ENCODE measurements around the gene RSPO1.
"Not testable (repeated sequence)": the region's sequence is repeated elsewhere in the genome, so short reads cannot be mapped to it uniquely, and the experiment has no call there.

The RSPO1 gene

DNA sequence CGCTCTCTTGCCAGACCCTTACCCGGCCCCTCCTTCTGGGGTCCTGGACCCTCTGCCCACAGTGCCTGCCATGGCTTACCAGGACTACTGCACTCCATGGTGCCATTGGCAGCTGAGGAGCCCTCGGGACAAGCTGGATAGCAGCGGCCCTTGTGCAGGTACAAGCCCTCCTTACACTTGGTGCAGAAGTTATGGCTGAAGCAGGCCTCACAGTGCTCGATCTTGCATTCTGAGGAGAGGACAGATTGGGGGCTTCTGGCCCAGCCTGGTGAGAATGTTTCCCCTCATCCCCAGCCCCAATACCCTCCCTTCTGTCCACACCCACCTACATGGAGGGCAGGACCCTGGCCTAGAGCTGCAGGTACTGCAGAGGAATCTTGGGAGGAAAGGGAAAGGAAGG, 20.6 kb downstream of the RSPO1 start:
- no peak for DNase-seq

DNA sequence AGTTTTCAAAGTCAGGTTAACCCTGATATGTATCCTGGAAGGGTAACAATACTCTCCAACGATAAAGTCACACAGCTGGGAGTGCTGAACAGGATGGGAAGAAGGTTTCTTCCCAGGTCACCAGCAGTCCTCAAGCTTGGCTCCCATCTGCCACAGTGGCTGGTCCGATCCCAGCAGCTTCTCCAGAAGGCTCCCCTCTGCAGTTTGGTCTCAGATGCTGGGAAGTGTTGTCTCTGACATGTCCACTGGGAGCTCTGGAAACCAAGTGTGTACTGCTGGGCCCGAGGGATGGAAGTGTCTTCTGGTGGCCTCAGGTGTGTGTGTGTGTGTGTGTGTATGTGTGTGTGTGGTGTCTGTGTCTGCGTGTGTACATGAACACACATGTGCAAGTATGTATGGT, 22.5 kb downstream of the RSPO1 start:
- DNase-seq = no peak

DNA sequence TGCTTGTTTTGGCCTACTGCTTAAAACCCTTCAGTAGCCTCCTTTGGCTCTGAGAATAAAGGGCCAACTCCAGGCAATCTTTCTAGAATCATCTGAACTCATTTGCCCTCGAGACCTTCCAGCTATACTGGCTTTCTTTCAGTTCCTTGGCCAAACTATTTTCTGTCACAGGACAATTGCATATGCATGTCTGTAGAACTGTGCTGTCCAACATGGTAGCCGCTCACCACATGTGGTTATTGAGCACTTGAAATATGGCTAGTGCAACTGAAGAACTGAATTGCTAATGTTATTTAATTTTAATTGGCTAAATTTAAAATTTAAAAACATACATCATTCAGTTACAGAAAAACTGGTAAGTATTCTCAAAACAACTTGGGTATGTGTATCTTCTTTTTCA, 24.7 kb downstream of the RSPO1 start:
- DNase-seq = no peak

DNA sequence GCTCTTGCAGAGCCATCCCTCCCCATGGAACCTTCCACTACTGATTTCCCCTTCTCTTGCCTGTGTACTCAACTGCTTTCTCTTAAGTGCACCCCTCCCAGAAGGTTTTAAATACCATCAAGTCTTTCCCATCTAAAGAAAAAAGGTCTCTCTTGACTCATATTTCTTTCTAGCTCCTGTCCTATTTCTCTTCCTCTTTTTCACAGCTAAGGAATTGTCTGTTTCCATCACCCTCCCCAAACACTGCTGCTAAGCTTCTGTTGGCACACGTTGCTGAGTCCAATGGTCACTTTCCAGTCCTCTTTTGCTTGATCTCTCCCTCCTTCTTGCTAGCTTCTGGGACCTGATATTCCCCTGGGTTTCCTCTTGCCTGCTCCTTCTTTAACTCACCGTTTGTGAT, 25.7 kb downstream of the RSPO1 start:
- DNase-seq = no peak

DNA sequence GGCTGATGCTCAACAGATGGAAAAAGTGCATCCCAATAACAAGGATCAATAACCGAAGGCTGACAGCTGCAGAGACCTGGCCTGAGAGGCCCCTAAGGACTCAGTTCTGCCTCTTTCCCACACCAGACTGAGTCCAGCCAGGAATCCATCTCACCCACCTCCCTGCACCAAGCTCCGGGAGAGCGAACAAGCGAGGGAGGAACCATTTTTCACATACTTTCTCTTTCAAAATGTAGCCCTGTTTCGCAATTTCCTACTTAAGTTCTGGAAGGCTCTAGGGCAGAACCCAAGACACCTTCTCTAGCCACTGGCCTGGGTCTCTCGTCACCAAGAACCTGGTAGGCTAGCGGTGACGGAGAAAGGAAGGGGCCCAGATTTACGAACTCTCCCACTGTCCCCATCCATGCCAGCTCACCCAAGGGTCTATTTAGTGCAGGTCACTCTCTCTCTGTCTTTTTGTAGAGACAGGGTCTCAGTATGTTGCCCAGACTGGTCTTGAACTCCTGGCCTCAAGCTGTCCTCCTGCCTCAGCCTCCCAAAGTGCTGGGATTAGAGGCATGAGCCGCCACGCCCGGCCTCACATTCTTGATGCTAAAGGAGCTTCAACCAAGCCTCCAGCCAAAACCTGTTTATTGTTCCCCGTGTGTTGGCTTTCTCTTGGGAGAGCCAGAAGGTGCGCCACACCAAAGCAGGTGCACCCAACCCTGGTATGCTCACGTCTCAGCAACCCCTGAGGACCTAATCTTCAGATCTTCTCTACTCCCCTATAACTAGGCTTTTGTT, 28.0 kb downstream of the RSPO1 start:
- no peak for DNase-seq

DNA sequence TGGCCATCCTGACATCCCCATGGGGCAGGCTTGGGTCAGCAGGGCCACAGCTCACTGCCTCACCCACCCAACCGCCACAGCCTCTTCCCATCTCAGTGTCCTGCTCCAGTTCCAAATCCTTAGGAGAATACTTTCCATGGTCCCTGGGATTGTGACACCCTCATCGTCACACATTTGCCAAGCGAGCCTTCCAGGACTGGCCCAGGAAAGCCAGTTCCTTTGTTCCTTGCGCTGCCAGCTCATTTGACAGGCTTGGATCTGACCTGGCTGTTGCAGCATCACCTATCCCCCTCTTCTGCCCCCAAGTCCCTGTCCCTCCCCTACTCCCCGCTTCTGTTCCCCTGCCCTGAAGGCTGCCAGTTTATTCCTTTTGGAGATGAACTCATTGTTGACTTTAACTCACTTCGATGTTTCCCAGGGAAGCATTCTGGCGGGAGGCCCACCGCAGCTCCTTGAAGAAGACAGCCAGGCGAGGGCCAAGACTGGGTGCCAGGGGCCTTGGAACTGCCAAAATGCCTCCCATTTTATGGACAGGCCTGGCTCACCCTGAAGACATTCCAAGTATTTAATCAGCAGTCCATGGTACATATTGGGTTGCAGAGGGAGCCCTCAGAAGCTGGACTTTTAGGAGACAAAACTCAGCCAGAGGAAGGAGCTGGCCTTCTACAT, 28.8 kb downstream of the RSPO1 start:
- no peak for DNase-seq

DNA sequence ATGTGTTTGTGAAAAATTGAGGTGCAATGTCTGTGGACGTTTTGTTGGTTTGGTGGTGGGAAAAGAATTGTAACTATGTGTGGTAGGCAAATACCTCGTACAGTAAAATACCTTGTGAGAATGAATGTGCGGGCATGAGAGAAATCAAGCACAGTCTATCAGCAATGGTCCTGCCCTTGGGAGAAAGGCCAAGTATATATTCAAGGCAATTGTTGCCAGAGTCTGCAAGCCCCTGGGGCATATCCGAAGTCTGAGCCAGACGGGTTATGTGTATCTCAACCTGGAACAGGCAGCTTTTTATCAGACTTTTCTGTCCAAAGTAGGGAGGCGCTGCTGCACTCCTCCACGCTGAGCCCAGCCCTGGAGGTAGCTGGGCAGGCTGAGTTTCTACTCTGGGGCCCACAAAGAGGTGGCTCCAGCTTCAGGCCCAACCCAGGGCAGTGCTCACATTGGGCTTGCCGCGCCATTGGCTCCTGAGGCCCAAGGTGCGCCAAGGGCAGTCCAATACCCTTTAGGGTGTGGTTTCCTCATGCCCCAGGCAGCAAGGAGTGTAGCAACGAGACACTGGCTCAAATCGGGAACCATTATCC, 29.5 kb downstream of the RSPO1 start:
- DNase-seq = no peak

DNA sequence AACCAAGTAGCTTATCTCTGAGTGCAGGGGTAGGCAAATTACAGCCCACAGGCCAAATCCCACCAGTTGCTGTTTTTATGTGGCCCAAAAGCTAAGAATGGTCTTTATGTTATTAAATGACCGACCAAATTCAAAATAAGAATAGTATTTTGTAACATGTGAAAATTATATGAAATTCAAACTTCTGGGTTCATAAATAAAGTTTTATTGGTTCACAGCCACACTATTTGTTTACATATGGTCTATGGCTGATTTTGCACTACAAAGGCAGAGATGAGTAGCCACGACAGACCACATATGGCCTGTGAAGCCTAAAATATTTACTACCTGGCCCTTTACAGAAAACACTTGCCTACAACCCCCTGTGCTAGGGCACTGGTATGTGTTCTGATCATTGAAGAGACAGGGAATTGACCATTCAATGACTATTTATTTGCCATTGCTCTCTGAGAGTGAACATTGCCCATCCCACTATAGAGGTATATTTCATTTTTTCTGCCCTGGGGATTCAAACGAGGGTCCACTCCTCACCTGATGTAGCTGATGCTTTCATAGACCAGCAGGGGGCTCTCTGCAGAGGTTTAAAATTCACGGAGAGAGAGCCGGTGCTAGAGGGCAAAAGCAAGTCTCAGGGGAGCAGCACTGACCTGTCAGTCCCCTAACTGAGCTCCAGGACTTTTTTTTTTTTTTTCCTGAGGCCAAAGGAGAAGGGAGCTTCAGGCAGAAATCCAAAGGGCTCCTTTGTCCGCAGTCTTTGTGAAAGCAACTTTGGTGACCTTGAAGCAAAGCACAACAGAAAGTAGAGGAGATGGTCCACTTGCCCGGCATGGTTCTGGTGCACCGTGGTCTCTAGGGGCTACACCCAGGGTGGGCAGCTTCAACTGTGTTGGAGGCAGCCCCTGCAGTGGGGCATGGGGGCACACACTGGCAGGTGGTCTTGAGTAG, 31.7 kb downstream of the RSPO1 start:
- peak; percentile 75 for DNase-seq

DNA sequence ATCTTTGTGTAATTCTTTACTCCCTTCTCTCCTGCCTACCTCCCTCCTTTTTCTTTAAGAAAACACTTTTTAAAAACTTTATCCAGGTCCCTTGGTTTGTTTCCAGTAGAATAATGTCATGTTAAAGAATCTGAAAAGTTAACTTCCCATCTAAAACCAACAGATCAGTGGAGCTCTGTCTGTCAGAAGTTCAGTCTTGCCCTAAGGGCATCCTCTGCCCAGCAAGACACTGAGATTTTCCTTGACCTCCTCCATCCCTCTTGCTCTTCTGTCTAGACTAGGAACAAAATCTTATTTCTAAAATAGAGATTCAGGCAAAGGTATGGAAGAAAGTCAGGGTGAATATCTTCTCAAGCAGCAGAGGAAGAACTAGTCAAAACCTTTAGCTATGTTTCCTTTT, 33.3 kb downstream of the RSPO1 start:
- DNase-seq = no peak

DNA sequence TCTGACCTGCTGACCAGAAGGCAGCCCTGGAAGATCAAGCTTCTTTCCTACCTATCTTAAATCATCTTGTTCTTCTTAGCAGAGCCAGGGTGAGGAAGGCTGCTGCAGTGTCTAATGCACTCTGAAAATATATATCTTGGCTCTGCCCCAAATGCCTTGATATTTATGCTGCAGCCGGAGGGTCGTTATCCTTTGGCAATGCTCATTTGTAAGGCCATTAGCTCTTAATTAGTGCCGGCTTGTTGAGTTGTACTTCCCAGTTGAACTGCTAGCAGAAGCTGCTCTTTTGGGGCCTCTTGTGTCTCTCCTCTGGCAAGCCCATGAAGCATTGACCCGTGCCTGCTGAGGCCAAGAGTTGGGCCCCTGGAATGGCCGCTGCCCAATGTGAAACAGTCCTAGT, 34.8 kb downstream of the RSPO1 start:
- no peak for DNase-seq

DNA sequence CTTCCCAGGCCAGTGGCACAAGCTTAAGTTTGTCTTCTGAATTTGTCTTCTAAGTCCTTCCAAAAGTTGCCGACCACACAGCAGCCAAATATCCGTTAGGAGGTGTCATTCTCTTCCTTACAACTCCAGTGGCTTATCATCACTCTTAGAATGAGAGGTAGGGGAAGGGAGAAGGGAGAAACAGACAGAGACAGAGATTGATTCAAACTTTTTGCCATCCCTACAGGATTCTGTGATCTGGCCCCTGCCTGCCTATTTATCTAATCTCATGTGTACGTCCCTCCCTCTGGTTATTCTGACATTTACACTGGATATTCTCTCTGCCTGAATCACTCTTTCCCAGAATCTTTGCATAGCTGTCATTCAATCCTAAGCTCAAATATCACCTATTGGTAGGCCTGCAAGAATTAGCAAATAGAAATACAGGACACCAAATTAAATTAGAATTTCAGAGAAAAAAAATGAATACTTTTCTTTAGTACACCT, 38.5 kb downstream of the RSPO1 start:
- DNase-seq = no peak

DNA sequence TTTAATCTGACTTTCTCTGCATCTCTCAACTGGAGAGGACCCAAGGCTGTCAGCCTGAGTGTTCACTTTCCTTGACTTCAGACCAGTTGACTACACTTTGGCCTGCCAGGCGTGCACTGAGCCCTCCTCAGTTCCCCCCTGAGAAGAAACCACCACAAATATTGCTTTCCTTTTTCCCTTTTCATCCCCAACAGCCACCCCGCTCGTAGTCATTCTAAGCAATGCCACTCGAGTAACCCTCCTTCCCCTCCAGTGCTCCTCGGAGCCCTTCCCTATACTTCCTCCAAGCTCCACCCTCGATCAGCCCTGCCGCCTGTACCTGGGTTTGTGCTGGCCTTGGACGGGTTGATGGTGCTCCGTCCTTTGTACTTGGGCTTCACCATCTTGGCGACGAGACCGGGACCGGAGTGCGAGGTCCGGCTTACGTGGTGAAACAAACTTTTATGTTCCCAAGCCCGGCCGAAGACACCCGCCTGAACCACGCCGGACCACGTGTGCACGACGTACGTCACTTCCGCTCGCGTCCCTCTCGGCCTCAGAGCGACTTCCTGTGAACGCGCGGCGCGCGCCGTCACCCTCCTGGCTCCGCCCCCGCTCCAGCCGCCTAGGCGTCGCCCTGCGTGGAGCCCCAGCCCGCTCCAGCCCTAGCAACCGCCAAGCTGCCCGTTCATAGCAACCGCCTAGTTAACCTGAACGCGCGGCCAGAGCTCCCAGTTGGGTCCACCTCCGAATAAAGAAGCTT, 39.1 kb downstream of the RSPO1 start, which contains the start of gene GNL2:
Gene GNL2, minus strand, starts transcription at position 498 of the 742 bp plus-strand sequence. Its CDS starts 115 bp downstream, at position 383.
- peak; percentile 98 for DNase-seq

DNA sequence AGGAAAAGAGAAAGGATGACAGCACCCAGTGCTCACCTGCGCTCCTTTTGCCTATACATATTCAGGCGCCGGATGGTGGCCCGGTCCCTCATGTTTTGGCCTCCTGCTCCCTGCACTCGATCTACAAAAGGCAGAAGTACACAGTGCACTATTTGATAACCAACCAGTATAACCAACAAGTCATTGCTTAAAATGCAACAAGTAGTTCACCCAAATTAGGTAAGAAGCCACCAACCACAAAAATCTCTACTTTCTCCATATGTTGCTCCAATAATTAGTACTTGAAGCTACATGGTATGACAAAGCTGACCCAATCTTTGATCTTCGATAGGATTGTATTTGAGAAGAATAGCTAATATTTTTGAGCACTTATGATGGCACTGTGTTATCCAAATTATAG, 41.0 kb downstream of the RSPO1 start:
- DNase-seq = no peak

DNA sequence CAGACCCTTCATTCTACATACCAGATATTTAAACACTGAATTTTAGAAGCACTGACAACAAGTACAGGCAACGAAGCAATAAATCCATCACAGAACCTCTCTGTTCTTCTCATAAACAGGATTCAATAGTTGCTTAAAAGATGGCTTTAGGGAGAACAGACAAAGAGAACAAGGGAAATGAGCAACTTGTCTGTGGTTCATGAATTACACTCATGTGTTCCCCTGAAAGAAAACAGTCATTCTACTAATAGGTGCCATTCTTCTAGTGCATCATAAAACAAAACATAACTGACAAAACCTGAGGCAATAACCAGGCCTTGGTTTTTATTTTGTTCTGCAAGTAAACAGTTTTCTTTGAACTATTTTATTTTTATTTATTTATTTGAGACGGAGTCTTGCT, 45.8 kb downstream of the RSPO1 start:
- DNase-seq = no peak

DNA sequence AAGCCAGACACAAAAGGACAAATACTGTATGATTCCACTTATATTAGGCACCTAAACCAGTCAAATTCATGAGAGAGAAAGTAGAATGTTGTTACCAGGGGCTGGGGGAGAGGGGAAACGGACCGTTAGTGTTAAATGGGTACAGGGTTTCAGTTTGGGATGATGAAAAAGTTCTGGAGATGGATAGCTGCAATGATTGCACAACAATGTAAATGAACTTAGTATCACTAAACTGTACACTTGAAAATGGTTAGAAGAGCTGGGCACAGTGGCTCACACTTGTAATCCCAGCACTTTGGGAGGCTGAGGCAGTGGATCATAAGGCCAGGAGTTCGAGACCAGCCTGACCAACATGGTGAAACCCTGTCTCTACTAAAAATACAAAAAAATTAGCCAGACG, 50.1 kb downstream of the RSPO1 start:
- not testable (repeated sequence) for DNase-seq

DNA sequence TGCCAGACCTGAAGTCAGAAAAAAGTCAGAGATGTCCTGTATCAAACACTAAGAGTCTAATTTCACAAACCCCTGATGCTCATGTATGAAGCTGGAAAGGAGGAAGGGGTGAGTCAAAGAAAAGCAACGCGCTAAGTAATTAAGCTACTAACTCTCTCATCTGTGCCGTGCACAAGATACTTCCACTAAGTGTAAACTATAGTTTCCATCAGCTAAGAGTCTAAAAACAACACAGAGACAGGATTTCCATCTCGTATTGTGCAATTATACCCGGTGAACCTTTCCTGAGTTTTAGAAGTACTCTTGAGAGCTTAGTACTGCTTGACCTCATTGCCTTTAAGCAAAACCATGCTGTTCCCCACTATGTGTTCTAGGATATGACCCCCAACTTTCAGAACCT, 59.0 kb downstream of the RSPO1 start:
- DNase-seq = no peak

DNA sequence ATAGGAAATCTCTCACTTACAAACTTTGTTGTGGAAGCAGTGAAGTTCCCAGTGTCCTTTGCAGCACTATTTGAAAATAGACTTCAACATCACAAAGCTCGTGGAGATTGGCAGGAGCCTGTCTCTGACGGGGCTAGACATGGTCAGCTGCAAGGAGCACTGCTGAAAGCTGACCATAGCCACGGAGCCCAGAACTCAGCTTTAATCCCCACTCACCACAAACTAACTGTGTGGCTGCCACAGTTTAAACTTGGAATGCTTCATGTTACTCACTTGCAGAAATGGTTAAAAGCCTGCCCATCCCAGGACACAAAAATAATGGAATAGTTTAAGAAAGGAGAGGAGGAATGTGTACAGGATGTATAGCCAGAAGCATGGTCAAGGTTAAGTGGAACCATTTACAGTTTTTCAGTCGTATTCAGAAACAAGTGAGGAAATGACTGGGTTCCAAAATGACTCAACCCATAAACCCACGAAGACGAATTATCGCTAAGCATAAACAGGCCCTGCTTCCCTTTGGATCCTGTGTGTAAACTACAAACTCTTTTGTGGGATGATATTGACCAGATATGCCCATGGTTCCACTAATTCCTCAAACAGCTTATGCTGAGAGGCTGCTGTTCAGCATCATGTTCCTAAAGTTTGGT, 59.7 kb downstream of the RSPO1 start:
- DNase-seq = no peak

DNA sequence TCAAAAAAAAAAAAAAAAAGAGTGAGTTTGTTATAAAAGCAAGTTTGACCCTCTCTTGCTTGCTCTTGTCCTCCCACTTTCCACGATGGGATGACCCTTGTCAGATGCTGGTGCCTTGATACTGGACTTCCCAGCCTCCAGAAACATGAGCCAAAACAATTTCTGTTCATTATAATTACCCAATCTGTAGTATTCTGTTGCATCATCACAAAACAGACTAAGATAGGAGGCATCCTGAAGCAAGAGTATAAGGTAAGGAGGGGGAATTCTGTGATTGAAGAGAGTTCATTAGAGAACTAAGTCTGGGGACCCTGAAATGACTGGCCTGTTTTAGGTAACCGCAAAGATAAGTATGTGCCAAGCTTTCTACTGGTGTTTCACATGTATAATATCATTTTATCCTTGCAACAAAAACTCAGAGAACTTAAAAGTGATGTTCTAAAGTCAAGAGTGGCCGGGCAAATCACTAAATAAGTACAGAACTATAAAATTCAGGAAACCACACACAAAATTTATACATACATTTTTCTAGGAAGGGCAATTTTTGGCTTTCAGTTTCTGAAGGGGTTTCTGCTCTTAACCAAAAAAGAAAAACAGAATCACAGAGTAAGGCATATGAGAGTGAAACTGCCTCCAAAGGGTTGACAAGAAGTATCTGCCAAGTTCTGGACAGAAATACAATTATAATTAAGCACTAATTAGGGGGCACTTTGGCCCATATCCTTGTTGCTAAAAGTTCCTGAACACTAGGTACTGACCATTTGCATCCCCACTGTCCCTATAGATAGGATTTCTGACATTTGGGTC, 64.0 kb downstream of the RSPO1 start:
- DNase-seq = no peak

DNA sequence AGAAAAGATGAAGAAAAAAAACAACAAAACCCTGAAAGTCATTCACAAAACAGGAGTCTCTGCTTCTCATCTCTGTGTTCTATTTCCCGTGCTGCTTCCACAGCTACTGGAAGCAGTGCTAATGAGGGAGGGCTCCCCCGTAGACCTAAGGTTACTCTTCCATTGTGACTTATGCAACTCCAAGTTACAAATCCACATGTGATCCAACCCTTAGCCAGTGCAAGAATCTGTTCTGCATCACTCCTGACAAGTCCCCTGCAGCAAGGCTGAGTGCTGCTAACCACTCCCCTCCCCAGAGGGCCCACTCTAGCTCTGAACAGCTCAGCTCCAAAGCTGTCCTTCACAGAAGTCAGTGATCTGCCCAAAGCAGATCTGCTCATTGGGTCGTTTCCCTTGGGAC, 67.7 kb downstream of the RSPO1 start:
- no peak for DNase-seq

DNA sequence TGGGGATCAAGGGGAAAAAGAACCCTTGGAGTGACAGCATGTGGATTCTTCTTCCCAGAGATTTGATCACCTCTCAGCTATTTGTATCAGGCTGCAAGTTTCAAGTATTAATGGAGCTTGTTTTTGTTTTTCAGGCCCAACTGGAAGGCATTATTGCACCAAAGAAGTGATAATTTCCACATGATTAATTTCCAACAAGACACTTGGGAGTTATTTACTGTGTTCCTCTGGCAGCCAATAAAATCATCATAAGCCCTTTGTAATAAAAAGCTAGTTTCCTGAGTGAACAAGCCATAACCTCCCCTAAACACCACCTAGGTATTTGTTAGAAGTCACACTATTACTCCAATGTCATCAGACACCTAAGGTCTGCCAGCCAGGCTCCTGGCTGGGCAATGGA, 69.8 kb downstream of the RSPO1 start:
- no peak for DNase-seq

DNA sequence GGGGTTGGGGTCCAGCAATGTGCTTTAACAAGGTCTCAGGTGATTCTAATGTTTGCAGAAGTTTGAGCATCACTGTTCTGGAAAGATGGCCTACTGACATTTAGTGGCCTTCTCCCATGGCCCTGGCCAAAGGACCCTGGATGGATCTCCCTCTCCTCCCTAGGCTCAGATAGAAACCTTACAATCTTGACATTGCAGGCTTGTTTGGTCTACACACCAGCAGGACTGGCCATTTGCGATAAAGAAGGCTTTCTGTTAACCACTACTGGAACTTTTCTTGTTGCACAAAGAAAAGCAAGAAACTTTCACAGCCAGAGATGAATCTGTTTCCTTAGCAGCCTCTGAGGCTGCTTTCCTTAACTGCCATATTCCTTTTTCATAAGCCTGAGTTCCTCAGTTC, 71.7 kb downstream of the RSPO1 start:
- peak; percentile 31 for DNase-seq
